HEK293T (cell line): ENCODE results near the gene NPFFR1.

Experiments used
- CTCF ChIA-PET: fragments of 350-600 bp; formaldehyde crosslinking; extraction: SDS; loops from one replicate; lab custom pipeline; 2021; ENCODE audit warnings: antibody characterized with exemption, inconsistent platforms; lab: Yijun Ruan, JAX
- POLR2A ChIA-PET: fragments of 350-600 bp; formaldehyde crosslinking; extraction: SDS; loops from one replicate; lab custom pipeline; 2020; ENCODE audit warnings: antibody characterized with exemption, inconsistent platforms; lab: Yijun Ruan, JAX
- DNase-seq: peaks from one replicate; pipeline ENCODE4 v3.0.0; 2012; ENCODE audit warnings: mixed read lengths; ENCODE audit errors: extremely low spot score
- ARNT ChIP-seq: fragments of 450-650 bp; IDR thresholded peaks from 2 replicates; pipeline ENCODE4 v1.6.1; 2017; ENCODE audit warnings: mild to moderate bottlenecking
- BHLHE40 ChIP-seq: fragments of 450-650 bp; IDR thresholded peaks from 2 replicates; pipeline ENCODE4 v1.6.1; 2016; ENCODE audit warnings: mild to moderate bottlenecking, moderate library complexity, borderline replicate concordance
- CTBP1 ChIP-seq: fragments of 450-650 bp; IDR thresholded peaks from 2 replicates; pipeline ENCODE4 v1.6.1; 2016; ENCODE audit warnings: borderline replicate concordance
- ELF4 ChIP-seq: fragments of 450-650 bp; IDR thresholded peaks from 2 replicates; pipeline ENCODE4 v1.6.1; 2017; ENCODE audit warnings: antibody characterized with exemption
- FOXA1 ChIP-seq: fragments of 450-650 bp; IDR thresholded peaks from 2 replicates; pipeline ENCODE4 v1.6.1; 2016; ENCODE audit warnings: mild to moderate bottlenecking
- FOXK2 ChIP-seq: fragments of 450-650 bp; IDR thresholded peaks from 2 replicates; pipeline ENCODE4 v1.6.1; 2016; ENCODE audit warnings: mild to moderate bottlenecking
- FOXM1 ChIP-seq: fragments of 450-650 bp; IDR thresholded peaks from 2 replicates; pipeline ENCODE4 v1.6.1; 2017; ENCODE audit warnings: mild to moderate bottlenecking, borderline replicate concordance
- HDGF ChIP-seq: fragments of 450-650 bp; IDR thresholded peaks from 2 replicates; pipeline ENCODE4 v1.6.1; 2017; ENCODE audit warnings: antibody characterized with exemption, borderline replicate concordance
- L3MBTL2 ChIP-seq: fragments of 450-650 bp; conservative IDR thresholded peaks from 2 replicates; pipeline ENCODE4 v1.6.1; 2016; ENCODE audit warnings: mild to moderate bottlenecking
- LEF1 ChIP-seq: fragments of 450-650 bp; IDR thresholded peaks from 2 replicates; pipeline ENCODE4 v1.6.1; 2017; ENCODE audit warnings: mild to moderate bottlenecking, borderline replicate concordance
- NFRKB ChIP-seq: fragments of 450-650 bp; IDR thresholded peaks from 2 replicates; pipeline ENCODE4 v1.6.1; 2016; ENCODE audit warnings: mild to moderate bottlenecking, moderate library complexity
- SP1 ChIP-seq: fragments of 450-650 bp; IDR thresholded peaks from 2 replicates; pipeline ENCODE4 v1.6.1; 2017
- SUZ12 ChIP-seq: fragments of 450-650 bp; IDR thresholded peaks from 2 replicates; pipeline ENCODE4 v1.6.1; 2016; ENCODE audit warnings: mild to moderate bottlenecking
- TARDBP ChIP-seq: fragments of 450-650 bp; IDR thresholded peaks from 2 replicates; pipeline ENCODE4 v1.6.1; 2016
- ZNF384 ChIP-seq: fragments of 450-650 bp; IDR thresholded peaks from 2 replicates; pipeline ENCODE4 v1.6.1; 2016
- TF ChIP-seq, protein P1 (sequence below): fragments of 450-650 bp; IDR thresholded peaks from 2 replicates; pipeline ENCODE4 v1.6.1; 2016

The NPFFR1 gene

GRCh38 chr10:70323138-70323696, 39.4 kb upstream of the NPFFR1 start:
- TF ChIP-seq ELF4 (no peak), ARNT (no peak)
- ChIA-PET CTCF (interaction anchor here (0.6 to 1.2 kb wide), 2 partner anchors 26 to 101 kb away, joined by 3 to 4 read pairs; no protein-coding TSS in a partner anchor), POLR2A (no interaction called here)
- no peak for DNase-seq

GRCh38 chr10:70321897-70322890, 38.4 kb upstream of the NPFFR1 start:
- no peak for TF ChIP-seq ZNF384
- TF ChIP-seq, protein P1, sequence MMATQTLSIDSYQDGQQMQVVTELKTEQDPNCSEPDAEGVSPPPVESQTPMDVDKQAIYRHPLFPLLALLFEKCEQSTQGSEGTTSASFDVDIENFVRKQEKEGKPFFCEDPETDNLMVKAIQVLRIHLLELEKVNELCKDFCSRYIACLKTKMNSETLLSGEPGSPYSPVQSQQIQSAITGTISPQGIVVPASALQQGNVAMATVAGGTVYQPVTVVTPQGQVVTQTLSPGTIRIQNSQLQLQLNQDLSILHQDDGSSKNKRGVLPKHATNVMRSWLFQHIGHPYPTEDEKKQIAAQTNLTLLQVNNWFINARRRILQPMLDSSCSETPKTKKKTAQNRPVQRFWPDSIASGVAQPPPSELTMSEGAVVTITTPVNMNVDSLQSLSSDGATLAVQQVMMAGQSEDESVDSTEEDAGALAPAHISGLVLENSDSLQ = no peak
- no peak for TF ChIP-seq FOXK2
- TF ChIP-seq FOXA1 = no peak
- no peak for TF ChIP-seq ELF4
- TF ChIP-seq TARDBP = no peak
- TF ChIP-seq HDGF = no peak
- no peak for TF ChIP-seq BHLHE40
- TF ChIP-seq NFRKB = no peak
- no peak for TF ChIP-seq L3MBTL2
- POLR2A ChIA-PET = no interaction called here
- CTCF ChIA-PET = no interaction called here
- no peak for DNase-seq

DNA sequence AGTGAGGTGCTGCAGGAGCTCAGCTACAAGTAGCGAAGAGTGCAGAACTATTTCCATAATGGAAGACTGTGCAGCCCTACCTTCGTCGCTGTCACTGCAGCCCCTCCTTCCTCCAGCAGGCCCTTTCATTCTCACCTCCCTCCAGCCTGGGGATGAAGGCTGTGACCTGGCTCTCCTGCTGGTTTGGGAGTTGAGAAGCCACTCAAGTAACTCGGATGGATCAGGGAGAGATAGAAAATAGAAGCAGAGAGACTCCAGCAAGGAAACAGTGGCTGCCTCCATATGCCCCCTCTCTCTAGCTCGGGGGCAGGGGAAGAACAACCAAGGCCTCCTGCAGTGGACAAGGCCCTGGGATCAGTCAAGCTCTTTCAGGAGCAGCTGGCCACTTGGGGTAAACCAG, 37.4 kb upstream of the NPFFR1 start:
- CTCF ChIA-PET = no interaction called here
- POLR2A ChIA-PET = no interaction called here
- no peak for DNase-seq
- TF ChIP-seq FOXM1 = no peak
- no peak for TF ChIP-seq ZNF384
- TF ChIP-seq NFRKB = no peak
- TF ChIP-seq, protein P1 = no peak
- no peak for TF ChIP-seq TARDBP
- TF ChIP-seq SP1 = no peak
- no peak for TF ChIP-seq SUZ12
- TF ChIP-seq L3MBTL2 = no peak
- no peak for TF ChIP-seq ARNT
- no peak for TF ChIP-seq FOXA1
- TF ChIP-seq BHLHE40 = no peak
- no peak for TF ChIP-seq FOXK2
- no peak for TF ChIP-seq HDGF
- no peak for TF ChIP-seq ELF4
- no peak for TF ChIP-seq CTBP1
- no peak for TF ChIP-seq LEF1

- POLR2A ChIA-PET = no interaction called here
- TF ChIP-seq TARDBP (no peak), SP1 (no peak), ELF4 (no peak), CTBP1 (no peak), LEF1 (no peak), NFRKB (no peak), FOXM1 (no peak), L3MBTL2 (no peak), FOXK2 (no peak), ZNF384 (no peak), BHLHE40 (no peak), FOXA1 (no peak), HDGF (no peak), SUZ12 (no peak), ARNT (no peak)
- TF ChIP-seq, protein P1 = no peak
- CTCF ChIA-PET = no interaction called here
Measured at GRCh38 chr10:70320751-70321150, 36.9 kb upstream of the NPFFR1 start.

GRCh38 chr10:70319824-70320223, 36.0 kb upstream of the NPFFR1 start:
- no peak for DNase-seq
- CTCF ChIA-PET = no interaction called here
- TF ChIP-seq ELF4 (no peak), FOXA1 (no peak), SP1 (no peak), FOXK2 (no peak), L3MBTL2 (no peak), ARNT (no peak), HDGF (no peak), TARDBP (no peak), SUZ12 (no peak), ZNF384 (no peak), LEF1 (no peak), FOXM1 (no peak), BHLHE40 (no peak), NFRKB (no peak), CTBP1 (no peak)
- TF ChIP-seq, protein P1 = no peak
- POLR2A ChIA-PET = no interaction called here

More at GRCh38 chr10:70320751-70321150, 36.9 kb upstream of the NPFFR1 start:
- DNase-seq = no peak
